Epithelial cell of proximal tubule (primary cell): Measurements from ENCODE around the gene OR1M1. TPM values are rescaled to one million over a fixed set of nuclear protein-coding genes. Genes with fewer than 3 reads are reported as not detected.
A peak's percentile ranks its signal among the peaks of the same experiment; 100 is the strongest.

Experiments
- DNase-seq: peaks from one replicate; pipeline ENCODE4 v3.0.0-alpha.2; 2011; ENCODE audit warnings: low read depth
- H3K4me3 ChIP-seq: 2 replicates; pipeline ENCODE4 v1.5.1; 2011; ENCODE audit warnings: low read depth, mild to moderate bottlenecking, low read length
- CTCF ChIP-seq: conservative IDR thresholded peaks from 2 replicates; pipeline ENCODE4 v1.5.1; 2012; ENCODE audit warnings: low read depth, mild to moderate bottlenecking, low read length
- total RNA-seq: library from RNA; depleted of rRNA; stranded (reverse); fragments of >200 nt; gene quantifications from 2 replicates; pipeline ENCODE4 v1.2.3, GENCODE V29; 2015

Gene OR1M1
- total RNA-seq, 1 donor from 2014 or later = not detected

- DNase-seq = peak; percentile 97
- H3K4me3 ChIP-seq = no peak overlapping the region
- no peak for TF ChIP-seq CTCF
These were observed 11.6 kb upstream of the OR1M1 start for GRCh38 chr19:9075064-9075949.

GRCh38 chr19:9076901-9077300 is 10.0 kb upstream of the OR1M1 start:
- H3K4me3 ChIP-seq = no peak overlapping the region
- DNase-seq = no peak

GRCh38 chr19:9078651-9079050 is 8.2 kb upstream of the OR1M1 start:
- peak; percentile 50 for DNase-seq
- H3K4me3 ChIP-seq = no peak overlapping the region
- no peak for TF ChIP-seq CTCF

More at GRCh38 chr19:9076901-9077300, 10.0 kb upstream of the OR1M1 start:
- no peak for TF ChIP-seq CTCF

GRCh38 chr19:9107375-9107774 is 20.5 kb downstream of the OR1M1 start, which contains the start of gene OR7G2:
Gene OR7G2 (minus strand): TSS chr19:9107475. CDS start chr19:9103243, 4,232 bp downstream.
- TF ChIP-seq CTCF = no peak
- no peak within 1 kb of the TSS for H3K4me3 ChIP-seq
- no peak for DNase-seq

GRCh38 chr19:9109959-9110358 is 23.1 kb downstream of the OR1M1 start:
- no peak for TF ChIP-seq CTCF
- no peak for DNase-seq

GRCh38 chr19:9115307-9115813 is 28.5 kb downstream of the OR1M1 start, which contains the start of gene OR7G1:
Gene OR7G1 (minus strand): TSS chr19:9115763. CDS start chr19:9115763, 0 bp downstream.
- no peak within 1 kb of the TSS for H3K4me3 ChIP-seq
- no peak for DNase-seq
- no peak for TF ChIP-seq CTCF

More at GRCh38 chr19:9109959-9110358, 23.1 kb downstream of the OR1M1 start:
- no peak overlapping the region for H3K4me3 ChIP-seq
